HEK293 (cell line): ENCODE data around the gene RCAN2.

Experiments
- CTCF ChIA-PET: fragments of 350-600 bp; formaldehyde crosslinking; extraction: SDS; loops from one replicate; lab custom pipeline; 2021; ENCODE audit warnings: antibody characterized with exemption; lab: Yijun Ruan, JAX
- POLR2A ChIA-PET: fragments of 300-600 bp; formaldehyde crosslinking; extraction: SDS; loops from one replicate; lab custom pipeline; 2020; ENCODE audit warnings: antibody characterized with exemption, inconsistent platforms; lab: Yijun Ruan, JAX
- H3K27ac ChIP-seq: fragments of 200-500 bp; sonication (Bioruptor generic); 2 replicates; pipeline ENCODE4 v1.5.1; 2014; ENCODE audit warnings: low read depth, low read length, control low read depth, inconsistent platforms; ENCODE audit errors: extremely low read depth
- H3K36me3 ChIP-seq, 2 experiments: fragments of 200-500 bp in 1 of 2; sonication (Bioruptor generic) in 1 of 2; 1 replicate in 1 of 2; 2 replicates in 1 of 2; pipeline ENCODE4 v1.5.1; 2014 to 2017; ENCODE audit warnings: inconsistent platforms in 2 of 2, low read length in 2 of 2; ENCODE audit not compliant: control insufficient read depth in 2 of 2, insufficient read depth in 1 of 2
- H3K4me1 ChIP-seq: fragments of 200-500 bp; sonication (Bioruptor generic); 2 replicates; pipeline ENCODE4 v1.5.1; 2014; ENCODE audit warnings: mild to moderate bottlenecking, low read length, inconsistent platforms; ENCODE audit not compliant: control insufficient read depth, insufficient read depth
- H3K4me3 ChIP-seq: 2 replicates; pipeline ENCODE4 v1.5.1; 2011; ENCODE audit warnings: low read depth, mild to moderate bottlenecking, control low read depth, low read length, moderate library complexity
- H3K9me3 ChIP-seq: fragments of 200-500 bp; sonication (Bioruptor generic); 2 replicates; pipeline ENCODE4 v1.5.1; 2014; ENCODE audit warnings: low read depth, low read length, inconsistent platforms; ENCODE audit not compliant: control insufficient read depth, insufficient read depth
- GLIS1 ChIP-seq: fragments of 450-650 bp; formaldehyde crosslinking; IDR thresholded peaks from 2 replicates; pipeline ENCODE4 v1.5.1; 2016; ENCODE audit warnings: missing biosample characterization, missing genetic modification characterization
- KLF10 ChIP-seq: fragments of 450-650 bp; IDR thresholded peaks from 2 replicates; pipeline ENCODE4 v1.5.1; 2018; ENCODE audit warnings: missing biosample characterization, mild to moderate bottlenecking, missing genetic modification characterization
- KLF16 ChIP-seq: fragments of 450-650 bp; formaldehyde crosslinking; IDR thresholded peaks from 2 replicates; pipeline ENCODE4 v1.5.1; 2017; ENCODE audit warnings: missing biosample characterization, missing genetic modification characterization
- PRDM6 ChIP-seq: fragments of 450-650 bp; formaldehyde crosslinking; IDR thresholded peaks from 2 replicates; pipeline ENCODE4 v1.5.1; 2017; ENCODE audit warnings: missing biosample characterization, missing genetic modification characterization
- REST ChIP-seq: fragments of 450-650 bp; formaldehyde crosslinking; IDR thresholded peaks from 2 replicates; pipeline ENCODE4 v1.5.1; 2016; ENCODE audit warnings: missing biosample characterization, missing genetic modification characterization
- ZFHX2 ChIP-seq: fragments of 450-650 bp; formaldehyde crosslinking; conservative IDR thresholded peaks from 2 replicates; pipeline ENCODE4 v1.5.1; 2016; ENCODE audit warnings: missing biosample characterization, missing genetic modification characterization
- ZFP3 ChIP-seq: fragments of 450-650 bp; formaldehyde crosslinking; IDR thresholded peaks from 2 replicates; pipeline ENCODE4 v1.5.1; 2016; ENCODE audit warnings: low read depth, missing biosample characterization, missing genetic modification characterization
- ZNF138 ChIP-seq: fragments of 450-650 bp; formaldehyde crosslinking; IDR thresholded peaks from 2 replicates; pipeline ENCODE4 v1.5.1; 2016; ENCODE audit warnings: missing biosample characterization, missing genetic modification characterization, borderline replicate concordance
- ZNF148 ChIP-seq: fragments of 450-650 bp; formaldehyde crosslinking; IDR thresholded peaks from 2 replicates; pipeline ENCODE4 v1.5.0; 2017; ENCODE audit warnings: missing biosample characterization, missing genetic modification characterization, borderline replicate concordance
- ZNF398 ChIP-seq: fragments of 450-650 bp; formaldehyde crosslinking; IDR thresholded peaks from 2 replicates; pipeline ENCODE4 v1.5.1; 2017; ENCODE audit warnings: missing biosample characterization, missing genetic modification characterization
- ZNF473 ChIP-seq: fragments of 450-650 bp; formaldehyde crosslinking; IDR thresholded peaks from 2 replicates; pipeline ENCODE4 v1.5.1; 2017; ENCODE audit warnings: missing biosample characterization, missing genetic modification characterization
- ZNF623 ChIP-seq: fragments of 450-650 bp; formaldehyde crosslinking; IDR thresholded peaks from 2 replicates; pipeline ENCODE4 v1.5.1; 2016; ENCODE audit warnings: missing biosample characterization, missing genetic modification characterization
- ZNF701 ChIP-seq: fragments of 450-650 bp; formaldehyde crosslinking; IDR thresholded peaks from 2 replicates; pipeline ENCODE4 v1.5.1; 2016; ENCODE audit warnings: missing biosample characterization, missing genetic modification characterization
- ZNF707 ChIP-seq: fragments of 450-650 bp; formaldehyde crosslinking; IDR thresholded peaks from 2 replicates; pipeline ENCODE4 v1.5.1; 2016; ENCODE audit warnings: missing biosample characterization, missing genetic modification characterization
- ZNF76 ChIP-seq: fragments of 450-650 bp; formaldehyde crosslinking; IDR thresholded peaks from 2 replicates; pipeline ENCODE4; 2016; ENCODE audit warnings: low read depth, missing biosample characterization, missing genetic modification characterization, borderline replicate concordance
- TF ChIP-seq, protein P1 (sequence below): fragments of 450-650 bp; formaldehyde crosslinking; IDR thresholded peaks from 2 replicates; pipeline ENCODE4 v1.5.1; 2016; ENCODE audit warnings: missing biosample characterization, missing genetic modification characterization, borderline replicate concordance
- TF ChIP-seq, protein P2 (sequence below): fragments of 450-650 bp; formaldehyde crosslinking; IDR thresholded peaks from 2 replicates; pipeline ENCODE4 v1.5.1; 2016; ENCODE audit warnings: missing biosample characterization, missing genetic modification characterization
- TF ChIP-seq, protein P3 (sequence below): fragments of 450-650 bp; formaldehyde crosslinking; optimal IDR thresholded peaks from 2 replicates; pipeline ENCODE3; 2016; ENCODE audit warnings: missing biosample characterization, mild to moderate bottlenecking, missing genetic modification characterization

Gene RCAN2

GRCh38 chr6:46302816-46303215 lies 188.4 kb downstream of the RCAN2 start (continued):
- TF ChIP-seq PRDM6 (tag by site-specific recombination) (no peak), ZNF398 (no peak), KLF10 (tag by site-specific recombination) (no peak), ZFP3 (tag by site-specific recombination) (no peak), ZFHX2 (tag by site-specific recombination) (no peak), ZNF148 (tag by site-specific recombination) (no peak)
- TF ChIP-seq, protein P1, sequence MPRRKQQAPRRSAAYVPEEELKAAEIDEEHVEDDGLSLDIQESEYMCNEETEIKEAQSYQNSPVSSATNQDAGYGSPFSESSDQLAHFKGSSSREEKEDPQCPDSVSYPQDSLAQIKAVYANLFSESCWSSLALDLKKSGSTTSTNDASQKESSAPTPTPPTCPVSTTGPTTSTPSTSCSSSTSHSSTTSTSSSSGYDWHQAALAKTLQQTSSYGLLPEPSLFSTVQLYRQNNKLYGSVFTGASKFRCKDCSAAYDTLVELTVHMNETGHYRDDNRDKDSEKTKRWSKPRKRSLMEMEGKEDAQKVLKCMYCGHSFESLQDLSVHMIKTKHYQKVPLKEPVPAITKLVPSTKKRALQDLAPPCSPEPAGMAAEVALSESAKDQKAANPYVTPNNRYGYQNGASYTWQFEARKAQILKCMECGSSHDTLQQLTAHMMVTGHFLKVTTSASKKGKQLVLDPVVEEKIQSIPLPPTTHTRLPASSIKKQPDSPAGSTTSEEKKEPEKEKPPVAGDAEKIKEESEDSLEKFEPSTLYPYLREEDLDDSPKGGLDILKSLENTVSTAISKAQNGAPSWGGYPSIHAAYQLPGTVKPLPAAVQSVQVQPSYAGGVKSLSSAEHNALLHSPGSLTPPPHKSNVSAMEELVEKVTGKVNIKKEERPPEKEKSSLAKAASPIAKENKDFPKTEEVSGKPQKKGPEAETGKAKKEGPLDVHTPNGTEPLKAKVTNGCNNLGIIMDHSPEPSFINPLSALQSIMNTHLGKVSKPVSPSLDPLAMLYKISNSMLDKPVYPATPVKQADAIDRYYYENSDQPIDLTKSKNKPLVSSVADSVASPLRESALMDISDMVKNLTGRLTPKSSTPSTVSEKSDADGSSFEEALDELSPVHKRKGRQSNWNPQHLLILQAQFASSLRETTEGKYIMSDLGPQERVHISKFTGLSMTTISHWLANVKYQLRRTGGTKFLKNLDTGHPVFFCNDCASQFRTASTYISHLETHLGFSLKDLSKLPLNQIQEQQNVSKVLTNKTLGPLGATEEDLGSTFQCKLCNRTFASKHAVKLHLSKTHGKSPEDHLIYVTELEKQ (tag by site-specific recombination): no peak

- Histone ChIP-seq H3K4me1 (no peaks in the 10 kb centered on the region), H3K9me3 (no peaks in the 10 kb centered on the region), H3K4me3 (no peak overlapping the region), H3K27ac (no peak overlapping the region), H3K36me3 (no peaks in the 10 kb centered on the region)
- CTCF ChIA-PET: interaction anchor here (1.0 kb wide), 1 partner anchor 212 kb away, joined by 4 read pairs; no protein-coding TSS in a partner anchor
- POLR2A ChIA-PET: no interaction called here
- TF ChIP-seq KLF16 (tag by site-specific recombination) (no peak), ZNF701 (no peak), ZNF473 (no peak), ZNF707 (tag by site-specific recombination) (no peak), GLIS1 (tag by site-specific recombination) (no peak), ZNF138 (tag by site-specific recombination) (no peak), ZNF623 (no peak), REST (tag by site-specific recombination) (no peak), ZNF76 (tag by site-specific recombination) (no peak)
- TF ChIP-seq, protein P2, sequence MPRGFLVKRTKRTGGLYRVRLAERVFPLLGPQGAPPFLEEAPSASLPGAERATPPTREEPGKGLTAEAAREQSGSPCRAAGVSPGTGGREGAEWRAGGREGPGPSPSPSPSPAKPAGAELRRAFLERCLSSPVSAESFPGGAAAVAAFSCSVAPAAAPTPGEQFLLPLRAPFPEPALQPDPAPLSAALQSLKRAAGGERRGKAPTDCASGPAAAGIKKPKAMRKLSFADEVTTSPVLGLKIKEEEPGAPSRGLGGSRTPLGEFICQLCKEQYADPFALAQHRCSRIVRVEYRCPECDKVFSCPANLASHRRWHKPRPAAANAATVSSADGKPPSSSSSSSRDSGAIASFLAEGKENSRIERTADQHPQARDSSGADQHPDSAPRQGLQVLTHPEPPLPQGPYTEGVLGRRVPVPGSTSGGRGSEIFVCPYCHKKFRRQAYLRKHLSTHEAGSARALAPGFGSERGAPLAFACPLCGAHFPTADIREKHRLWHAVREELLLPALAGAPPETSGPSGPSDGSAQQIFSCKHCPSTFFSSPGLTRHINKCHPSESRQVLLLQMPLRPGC: no peak
- TF ChIP-seq, protein P3, sequence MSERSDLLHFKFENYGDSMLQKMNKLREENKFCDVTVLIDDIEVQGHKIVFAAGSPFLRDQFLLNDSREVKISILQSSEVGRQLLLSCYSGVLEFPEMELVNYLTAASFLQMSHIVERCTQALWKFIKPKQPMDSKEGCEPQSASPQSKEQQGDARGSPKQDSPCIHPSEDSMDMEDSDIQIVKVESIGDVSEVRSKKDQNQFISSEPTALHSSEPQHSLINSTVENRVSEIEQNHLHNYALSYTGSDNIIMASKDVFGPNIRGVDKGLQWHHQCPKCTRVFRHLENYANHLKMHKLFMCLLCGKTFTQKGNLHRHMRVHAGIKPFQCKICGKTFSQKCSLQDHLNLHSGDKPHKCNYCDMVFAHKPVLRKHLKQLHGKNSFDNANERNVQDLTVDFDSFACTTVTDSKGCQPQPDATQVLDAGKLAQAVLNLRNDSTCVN: no peak
Observed at GRCh38 chr6:46302176-46302575, 189.1 kb downstream of the RCAN2 start.
